H1 (cell line): Measurements from ENCODE around the gene DOK6. TPM values are rescaled to one million over a fixed set of nuclear protein-coding genes. Genes with fewer than 3 reads are reported as not detected.

Experiments used
- ASH2L ChIP-seq: fragments of 200-600, 300-600 bp; sonication (generic); IDR thresholded peaks from one replicate; pipeline ENCODE4 v1.7.1; 2017; ENCODE audit warnings: low read length
- ATF2 ChIP-seq: IDR thresholded peaks from 2 replicates; pipeline ENCODE4 v1.6.1; 2012; ENCODE audit warnings: low read length, inconsistent platforms
- EGR1 ChIP-seq: IDR thresholded peaks from 2 replicates; pipeline ENCODE4 v1.6.1; 2011; ENCODE audit warnings: low read depth, low read length, borderline replicate concordance
- EP300 ChIP-seq, 2 experiments: IDR thresholded peaks; 1 replicate in 1 of 2; 2 replicates in 1 of 2; pipeline ENCODE4 v1.6.1; 2011 to 2012; ENCODE audit warnings: low read depth in 2 of 2, low read length in 2 of 2, mild to moderate bottlenecking in 2 of 2, borderline replicate concordance in 1 of 2, inconsistent platforms in 1 of 2, moderate library complexity in 1 of 2
- KDM1A ChIP-seq: fragments of 200-600, 300-600 bp; sonication (generic); IDR thresholded peaks from 2 replicates; pipeline ENCODE4 v1.7.1; 2016; ENCODE audit warnings: mild to moderate bottlenecking, low read length, borderline replicate concordance
- KDM4A ChIP-seq: IDR thresholded peaks from one replicate; pipeline ENCODE4 v1.7.1; 2012; ENCODE audit warnings: low read depth, mild to moderate bottlenecking, moderate library complexity, low read length, inconsistent platforms; ENCODE audit not compliant: severe bottlenecking
- RFX5 ChIP-seq: IDR thresholded peaks from 2 replicates; pipeline ENCODE4 v1.6.1; 2011; ENCODE audit warnings: low read depth, low read length, improper control_type of control experiment, borderline replicate concordance
- RNF2 ChIP-seq: fragments of 200-900, 300-1000 bp; sonication (generic); IDR thresholded peaks from 2 replicates; pipeline ENCODE4 v1.7.1; 2016; ENCODE audit warnings: borderline replicate concordance, low read depth, mild to moderate bottlenecking, antibody characterized with exemption, low read length; ENCODE audit not compliant: poor library complexity, severe bottlenecking; ENCODE audit errors: missing control alignments
- TAF7 ChIP-seq: optimal IDR thresholded peaks from 2 replicates; pipeline ENCODE3; 2011; ENCODE audit warnings: low read depth, mild to moderate bottlenecking, inconsistent platforms, low read length, moderate library complexity, borderline replicate concordance
- polyA plus RNA-seq, 7 experiments: library from polyadenylated mRNA; depleted of rRNA in 3 of 7; stranded (reverse) in 5 of 7; unstranded in 2 of 7; fragments of >200 nt in 5 of 7; fragments of 200-250 nt in 2 of 7; gene quantifications; 1 replicate in 5 of 7; 2 replicates in 1 of 7; 4 replicates in 1 of 7; pipeline versions ENCODE4 v1.2.1 to v1.2.3, GENCODE V29; 2011 to 2013; ENCODE audit warnings: missing spikeins in 2 of 7, mixed read lengths in 2 of 7
- total RNA-seq: library from RNA; stranded (reverse); fragmentation: NEBNext Ultra II Directional; extraction: Animal tissue kit (Norgen Biotek cat#: 25700); gene quantifications from 2 replicates; pipeline ENCODE4 v1.2.1, GENCODE V29; 2021

DOK6 gene
- total and polyA plus RNA-seq, 2 of the 8 experiments (the other 6 are each of a cell fraction or from before 2014, with no cell fraction given), result 0.33 to 0.50 TPM

DNA sequence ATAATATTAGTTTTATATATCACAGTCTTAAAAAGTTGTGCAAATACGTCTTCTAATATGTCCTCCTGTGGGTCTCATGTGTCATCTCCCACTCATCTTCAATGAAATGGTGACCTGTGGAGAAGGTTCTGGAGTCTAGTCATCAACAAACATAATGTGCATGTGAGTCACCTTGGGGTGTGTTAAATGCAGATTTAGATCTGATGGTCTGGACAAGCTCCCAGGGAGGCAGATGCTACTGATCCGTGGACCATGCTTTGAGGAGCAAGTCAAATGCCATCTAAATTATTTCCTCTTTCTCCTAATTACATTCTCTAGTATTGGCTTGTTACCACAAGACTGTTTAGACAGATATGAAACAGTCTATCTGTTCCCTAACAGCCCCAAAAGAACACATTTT is 336.0 kb downstream of the DOK6 start (continued):
- TF ChIP-seq ATF2 (no peak), EP300 (IDR thresholded peaks at IDR 0.05; ENCODE audit: borderline replicate concordance in 1 of 2, low read depth in 2 of 2, low read length in 2 of 2) (no peak), EGR1 (no peak), RFX5 (no peak), KDM4A (no peak), TAF7 (no peak), ASH2L (no peak), RNF2 (no peak), KDM1A (no peak)
